SK-N-SH treated with all-trans-retinoic acid at 6 μM for 48 hours (cell line): ENCODE measurements around the gene CYTH4.

Experiments
- ATAC-seq: fragments of 200-7000 bp; cut with Tn5 transposase; 3 replicates; pipeline ENCODE4 v1.9.1; 2020; ENCODE audit warnings: mild to moderate bottlenecking, moderate library complexity
- BACH2 ChIP-seq: fragments of 250-450 bp; sonication (Bioruptor Pico); IDR thresholded peaks from 2 replicates; pipeline ENCODE4 v1.9.0; 2021; ENCODE audit warnings: mild to moderate bottlenecking, borderline replicate concordance
- CREB5 ChIP-seq: fragments of 250-450 bp; sonication (Bioruptor Pico); IDR thresholded peaks from 2 replicates; pipeline ENCODE4 v1.5.1; 2020; ENCODE audit warnings: low read depth, mild to moderate bottlenecking, moderate library complexity
- CSDC2 ChIP-seq: fragments of 250-450 bp; sonication (Bioruptor Pico); IDR thresholded peaks from 2 replicates; pipeline ENCODE4 v1.5.0; 2020; ENCODE audit warnings: mild to moderate bottlenecking, moderate library complexity
- CSRNP3 ChIP-seq: fragments of 250-450 bp; sonication (Bioruptor Pico); IDR thresholded peaks from 2 replicates; pipeline ENCODE4 v1.5.1; 2021; ENCODE audit warnings: mild to moderate bottlenecking, moderate library complexity
- ISL1 ChIP-seq: fragments of 250-450 bp; sonication (Bioruptor Pico); IDR thresholded peaks from 2 replicates; pipeline ENCODE4 v2.1.2; 2022; ENCODE audit warnings: mild to moderate bottlenecking, moderate library complexity
- PATZ1 ChIP-seq: fragments of 250-450 bp; sonication (Bioruptor Pico); IDR thresholded peaks from 2 replicates; pipeline ENCODE4 v1.8.0; 2020; ENCODE audit warnings: mild to moderate bottlenecking, moderate library complexity, borderline replicate concordance
- POU6F1 ChIP-seq: fragments of 250-450 bp; sonication (Bioruptor Pico); IDR thresholded peaks from 2 replicates; pipeline ENCODE4 v1.8.0; 2021; ENCODE audit warnings: low read depth, mild to moderate bottlenecking, moderate library complexity, borderline replicate concordance
- PPARA ChIP-seq: fragments of 250-450 bp; sonication (Bioruptor Pico); IDR thresholded peaks from 2 replicates; pipeline ENCODE4 v1.5.0; 2020; ENCODE audit warnings: mild to moderate bottlenecking, borderline replicate concordance
- RARB ChIP-seq: fragments of 250-450 bp; sonication (Bioruptor Pico); IDR thresholded peaks from 2 replicates; pipeline ENCODE4 v1.8.0; 2021; ENCODE audit warnings: mild to moderate bottlenecking, moderate library complexity
- SNAI2 ChIP-seq: fragments of 250-450 bp; sonication (Bioruptor Pico); IDR thresholded peaks from 2 replicates; pipeline ENCODE4 v1.5.0; 2020; ENCODE audit warnings: mild to moderate bottlenecking, moderate library complexity
- TCF4 ChIP-seq: fragments of 250-450 bp; sonication (Bioruptor Pico); IDR thresholded peaks from 2 replicates; pipeline ENCODE4 v1.8.0; 2021; ENCODE audit warnings: mild to moderate bottlenecking, moderate library complexity, borderline replicate concordance
- TOX ChIP-seq: fragments of 250-450 bp; sonication (Bioruptor Pico); IDR thresholded peaks from 2 replicates; pipeline ENCODE4 v1.8.0; 2021; ENCODE audit warnings: mild to moderate bottlenecking, moderate library complexity, borderline replicate concordance
- TSHZ2 ChIP-seq: fragments of 250-450 bp; sonication (Bioruptor Pico); IDR thresholded peaks from 2 replicates; pipeline ENCODE4 v1.5.0; 2020; ENCODE audit warnings: mild to moderate bottlenecking, moderate library complexity
- ZFP3 ChIP-seq: fragments of 250-450 bp; sonication (Bioruptor Pico); IDR thresholded peaks from 2 replicates; pipeline ENCODE4 v1.5.0; 2020; ENCODE audit warnings: mild to moderate bottlenecking, moderate library complexity
- ZFP30 ChIP-seq: fragments of 450-650 bp; formaldehyde crosslinking; IDR thresholded peaks from 2 replicates; pipeline ENCODE4 v1.5.0; 2022; ENCODE audit warnings: mild to moderate bottlenecking, moderate library complexity
- ZNF70 ChIP-seq: fragments of 450-650 bp; formaldehyde crosslinking; IDR thresholded peaks from 2 replicates; pipeline ENCODE4 v1.5.0; 2020; ENCODE audit warnings: mild to moderate bottlenecking, moderate library complexity
- ZNF8 ChIP-seq: fragments of 450-650 bp; formaldehyde crosslinking; IDR thresholded peaks from 2 replicates; pipeline ENCODE4 v1.5.0; 2020; ENCODE audit warnings: mild to moderate bottlenecking, moderate library complexity

Gene CYTH4

GRCh38 chr22:37355174-37355573 lies 72.9 kb downstream of the CYTH4 start:
- no peak for TF ChIP-seq CREB5 (CRISPR knock-in tag)
- TF ChIP-seq ZNF8 (CRISPR knock-in tag): no peak
- no peak for TF ChIP-seq POU6F1 (CRISPR knock-in tag)
- TF ChIP-seq PPARA: no peak
- TF ChIP-seq, all 23 proteins: peak for 0
- ATAC-seq: no peak

- TF ChIP-seq RARB (CRISPR knock-in tag) (no peak), CSDC2 (CRISPR knock-in tag) (no peak), CSRNP3 (CRISPR knock-in tag) (no peak), ISL1 (CRISPR knock-in tag) (no peak), TCF4 (CRISPR knock-in tag) (no peak), PPARA (no peak), PATZ1 (no peak)
- TF ChIP-seq, all 23 proteins: peak for 0
- no peak for ATAC-seq
These were observed 74.6 kb downstream of the CYTH4 start for GRCh38 chr22:37356922-37357321.

GRCh38 chr22:37357446-37358075 lies 75.3 kb downstream of the CYTH4 start:
- TF ChIP-seq ZFP30: no peak
- no peak for ATAC-seq

- TF ChIP-seq CSRNP3 (CRISPR knock-in tag): no peak
- no peak for TF ChIP-seq CSDC2 (CRISPR knock-in tag)
- no peak for TF ChIP-seq PPARA
- no peak for TF ChIP-seq ZNF8 (CRISPR knock-in tag)
- no peak for ATAC-seq
These were observed 76.1 kb downstream of the CYTH4 start for GRCh38 chr22:37358386-37358785.

- ATAC-seq: no peak
- TF ChIP-seq ZNF70 (CRISPR knock-in tag): no peak
- TF ChIP-seq PPARA: no peak
- no peak for TF ChIP-seq CREB5 (CRISPR knock-in tag)
- TF ChIP-seq ZFP3 (CRISPR knock-in tag): no peak
- TF ChIP-seq TSHZ2: no peak
- TF ChIP-seq CSRNP3 (CRISPR knock-in tag): no peak
- TF ChIP-seq PATZ1: no peak
- TF ChIP-seq SNAI2 (CRISPR knock-in tag): no peak
- TF ChIP-seq TCF4 (CRISPR knock-in tag): no peak
- no peak for TF ChIP-seq CSDC2 (CRISPR knock-in tag)
- no peak for TF ChIP-seq TOX (CRISPR knock-in tag)
- no peak for TF ChIP-seq BACH2 (CRISPR knock-in tag)
These were observed 76.6 kb downstream of the CYTH4 start for GRCh38 chr22:37358917-37359316.
